DOHH2 (cell line): ENCODE data around the gene AKAP7.

Experiments used
- H3F3A ChIP-seq: fragments of 200-600 bp; sonication (generic), shearing (Covaris generic); 2 replicates; pipeline ENCODE4 v1.6.0; 2016; ENCODE audit warnings: antibody characterized with exemption, mild to moderate bottlenecking; ENCODE audit not compliant: control insufficient read depth, insufficient read depth
- H3K27ac ChIP-seq: fragments of 200-600 bp; sonication (generic); 2 replicates; pipeline ENCODE4 v1.5.1; 2014; ENCODE audit warnings: low read depth, mild to moderate bottlenecking, low read length, moderate library complexity
- H3K27me3 ChIP-seq: fragments of 200-600 bp; sonication (generic); 2 replicates; pipeline ENCODE4 v1.6.1; 2014; ENCODE audit warnings: mild to moderate bottlenecking, low read length, mixed read lengths; ENCODE audit not compliant: control insufficient read depth
- H3K36me3 ChIP-seq: fragments of 200-600 bp; sonication (generic); 2 replicates; pipeline ENCODE4 v1.6.1; 2014; ENCODE audit warnings: mild to moderate bottlenecking, low read length, moderate library complexity, mixed read lengths; ENCODE audit not compliant: control insufficient read depth
- H3K4me1 ChIP-seq: fragments of 200-600 bp; sonication (generic); 2 replicates; pipeline ENCODE4 v1.6.1; 2014; ENCODE audit warnings: mild to moderate bottlenecking, low read length, mixed read lengths; ENCODE audit not compliant: control insufficient read depth
- H3K4me2 ChIP-seq: fragments of 200-600 bp; sonication (generic); 2 replicates; pipeline ENCODE4 v1.6.0; 2014; ENCODE audit warnings: mild to moderate bottlenecking, low read length, moderate library complexity
- H3K4me3 ChIP-seq: fragments of 200-600 bp; sonication (generic); 2 replicates; pipeline ENCODE4 v1.5.1; 2014; ENCODE audit warnings: mild to moderate bottlenecking, low read length, mixed read lengths
- H3K79me2 ChIP-seq: fragments of 200-600 bp; sonication (generic); 2 replicates; pipeline ENCODE4 v1.6.1; 2014; ENCODE audit warnings: mild to moderate bottlenecking, low read length, mixed read lengths; ENCODE audit not compliant: control insufficient read depth
- H3K9me2 ChIP-seq: fragments of 200-600 bp; sonication (generic); replicated peaks from 2 replicates; pipeline ENCODE4 v1.6.1; 2014; ENCODE audit warnings: mild to moderate bottlenecking, low read length, mixed read lengths; ENCODE audit not compliant: control insufficient read depth
- H3K9me3 ChIP-seq: fragments of 200-600 bp; sonication (generic); 2 replicates; pipeline ENCODE4 v1.6.1; 2014; ENCODE audit warnings: antibody characterized with exemption, low read length, mixed read lengths; ENCODE audit not compliant: control insufficient read depth, insufficient read depth
- H4K20me1 ChIP-seq: fragments of 200-600 bp; sonication (generic); 2 replicates; pipeline ENCODE4 v1.6.0; 2014; ENCODE audit warnings: low read depth, mild to moderate bottlenecking, antibody characterized with exemption, low read length, moderate library complexity; ENCODE audit not compliant: control insufficient read depth, insufficient read depth
- EZH2phosphoT487 ChIP-seq: fragments of 200-600 bp; sonication (generic); IDR thresholded peaks from 2 replicates; pipeline ENCODE4 v1.6.1; 2017; ENCODE audit warnings: borderline replicate concordance, mild to moderate bottlenecking, antibody characterized with exemption, low read length, moderate library complexity, mixed read lengths
- TF ChIP-seq, protein P1 (sequence below): fragments of 200-600 bp; sonication (generic); IDR thresholded peaks from one replicate; pipeline ENCODE4 v1.5.1; 2014; ENCODE audit warnings: antibody characterized with exemption, mild to moderate bottlenecking, low read depth, low read length; ENCODE audit not compliant: poor library complexity, severe bottlenecking

AKAP7 gene

DNA sequence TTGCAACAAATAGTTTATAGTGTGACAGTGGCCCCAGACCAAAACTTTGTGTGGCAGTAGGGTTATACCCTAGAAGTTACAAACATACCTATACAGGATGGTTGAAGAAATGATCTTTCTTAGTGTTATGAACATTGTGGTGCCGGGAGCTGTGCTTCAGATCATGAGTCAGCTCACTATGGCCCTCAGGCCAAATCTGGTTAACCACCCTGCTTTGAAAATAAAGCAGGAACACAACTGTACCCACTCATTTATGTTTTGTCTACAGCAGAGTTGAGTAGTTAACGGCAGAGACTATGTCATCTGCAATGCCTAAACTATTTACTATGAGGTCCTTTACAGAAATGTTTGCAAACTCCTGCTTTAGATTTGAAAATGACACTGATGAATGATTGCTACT lies 24.3 kb downstream of the AKAP7 start:
- Histone ChIP-seq H3K36me3 (no peaks in the 10 kb centered on the region), H3K27ac (no peak overlapping the region), H3K4me1 (no peaks in the 10 kb centered on the region), H3K9me3 (no peaks in the 10 kb centered on the region), H3K4me2 (no peak overlapping the region), H3K79me2 (no peaks in the 10 kb centered on the region), H4K20me1 (no peaks in the 10 kb centered on the region), H3K27me3 (no peaks in the 10 kb centered on the region), H3F3A (no peaks in the 10 kb centered on the region), H3K4me3 (no peak overlapping the region), H3K9me2 (no peaks in the 10 kb centered on the region)
- TF ChIP-seq, protein P1, sequence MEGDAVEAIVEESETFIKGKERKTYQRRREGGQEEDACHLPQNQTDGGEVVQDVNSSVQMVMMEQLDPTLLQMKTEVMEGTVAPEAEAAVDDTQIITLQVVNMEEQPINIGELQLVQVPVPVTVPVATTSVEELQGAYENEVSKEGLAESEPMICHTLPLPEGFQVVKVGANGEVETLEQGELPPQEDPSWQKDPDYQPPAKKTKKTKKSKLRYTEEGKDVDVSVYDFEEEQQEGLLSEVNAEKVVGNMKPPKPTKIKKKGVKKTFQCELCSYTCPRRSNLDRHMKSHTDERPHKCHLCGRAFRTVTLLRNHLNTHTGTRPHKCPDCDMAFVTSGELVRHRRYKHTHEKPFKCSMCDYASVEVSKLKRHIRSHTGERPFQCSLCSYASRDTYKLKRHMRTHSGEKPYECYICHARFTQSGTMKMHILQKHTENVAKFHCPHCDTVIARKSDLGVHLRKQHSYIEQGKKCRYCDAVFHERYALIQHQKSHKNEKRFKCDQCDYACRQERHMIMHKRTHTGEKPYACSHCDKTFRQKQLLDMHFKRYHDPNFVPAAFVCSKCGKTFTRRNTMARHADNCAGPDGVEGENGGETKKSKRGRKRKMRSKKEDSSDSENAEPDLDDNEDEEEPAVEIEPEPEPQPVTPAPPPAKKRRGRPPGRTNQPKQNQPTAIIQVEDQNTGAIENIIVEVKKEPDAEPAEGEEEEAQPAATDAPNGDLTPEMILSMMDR = no peak
- TF ChIP-seq EZH2phosphoT487 = no peak

DNA sequence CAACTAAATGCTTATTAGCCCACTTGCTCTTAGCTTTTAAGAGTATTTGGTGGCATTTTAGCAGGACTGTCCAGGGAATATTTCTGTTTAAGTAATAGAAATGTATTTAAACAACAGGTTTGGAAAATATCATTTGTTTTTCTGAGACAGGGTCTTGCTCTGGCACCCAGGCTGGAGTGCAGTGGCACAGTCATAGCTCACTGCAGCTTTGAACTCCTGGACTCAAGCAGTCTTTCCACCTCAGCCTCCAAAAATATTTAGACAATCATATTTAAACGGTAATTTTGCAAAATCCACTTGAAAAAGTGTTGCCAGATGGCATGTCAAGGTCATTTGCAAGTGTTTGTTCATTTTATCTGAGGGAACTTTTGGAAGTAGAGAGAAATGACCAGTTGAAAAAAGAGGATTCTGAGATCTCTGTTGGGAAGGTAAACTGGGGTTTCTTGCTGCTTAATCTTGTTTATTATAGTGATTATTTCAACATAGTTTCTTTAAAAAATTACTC lies 25.0 kb downstream of the AKAP7 start:
- Histone ChIP-seq H3K79me2 (no peaks in the 10 kb centered on the region), H3K27ac (no peak overlapping the region), H3K9me3 (no peaks in the 10 kb centered on the region), H3K9me2 (no peaks in the 10 kb centered on the region), H3K4me2 (no peak overlapping the region), H3K27me3 (no peaks in the 10 kb centered on the region), H3K36me3 (no peaks in the 10 kb centered on the region), H3K4me1 (no peaks in the 10 kb centered on the region), H4K20me1 (no peaks in the 10 kb centered on the region), H3F3A (no peaks in the 10 kb centered on the region), H3K4me3 (no peak overlapping the region)
- TF ChIP-seq, protein P1 = no peak
- TF ChIP-seq EZH2phosphoT487 = no peak

DNA sequence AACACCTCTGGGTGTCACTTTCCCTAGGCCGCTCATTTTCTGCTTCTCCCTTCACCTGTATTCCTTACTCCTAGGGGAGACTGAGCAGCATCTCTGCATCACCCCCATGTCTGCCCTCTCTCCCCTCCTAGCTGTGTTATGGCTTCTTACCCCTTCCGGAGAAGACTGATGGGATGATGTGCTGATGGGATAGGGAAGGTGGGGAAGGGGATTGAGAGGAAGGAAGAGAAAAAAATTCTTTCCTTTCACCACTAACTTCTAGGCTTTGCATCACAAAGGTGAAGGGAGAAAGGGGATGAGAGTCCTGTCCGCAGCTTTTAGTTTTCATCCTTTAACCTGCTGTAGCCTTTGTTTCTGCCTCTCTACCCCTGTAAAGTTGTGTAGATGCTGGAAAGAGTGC lies 26.7 kb downstream of the AKAP7 start:
- TF ChIP-seq, protein P1 = no peak
- no peak for TF ChIP-seq EZH2phosphoT487
- Histone ChIP-seq H3F3A (no peaks in the 10 kb centered on the region), H4K20me1 (no peaks in the 10 kb centered on the region), H3K27ac (no peak overlapping the region), H3K9me3 (no peaks in the 10 kb centered on the region), H3K27me3 (no peaks in the 10 kb centered on the region), H3K9me2 (no peaks in the 10 kb centered on the region), H3K79me2 (no peaks in the 10 kb centered on the region), H3K36me3 (no peaks in the 10 kb centered on the region), H3K4me2 (no peak overlapping the region), H3K4me1 (no peaks in the 10 kb centered on the region), H3K4me3 (no peak overlapping the region)

DNA sequence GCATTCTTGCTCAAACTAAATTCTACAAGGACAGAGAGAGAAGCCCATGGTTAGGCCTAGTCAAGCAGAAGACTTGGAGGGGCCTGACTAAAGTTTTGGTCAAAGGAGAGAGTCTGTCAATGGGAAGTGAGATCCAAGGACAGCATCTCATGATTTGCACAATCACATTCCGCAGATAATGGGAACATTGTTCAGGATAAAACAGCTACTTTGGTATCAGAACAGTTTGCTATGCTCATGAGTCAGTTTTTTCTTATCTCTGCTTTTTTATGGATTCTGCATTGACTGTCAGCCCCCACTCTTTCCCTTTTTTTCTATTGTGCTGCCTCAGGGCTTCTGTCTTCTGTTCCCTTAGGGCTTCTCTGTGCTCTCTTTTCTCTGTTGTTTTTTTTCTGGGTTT lies 28.6 kb downstream of the AKAP7 start:
- no peaks in the 10 kb centered on the region for H3K27me3 ChIP-seq
- no peak overlapping the region for H3K4me2 ChIP-seq

More for the DNA sequence above, 28.6 kb downstream of the AKAP7 start:
- Histone ChIP-seq H3K27ac (no peak overlapping the region), H3K4me3 (no peak overlapping the region), H3K9me2 (no peaks in the 10 kb centered on the region), H3K9me3 (no peaks in the 10 kb centered on the region), H3K4me1 (no peaks in the 10 kb centered on the region), H3K36me3 (no peaks in the 10 kb centered on the region), H3F3A (no peaks in the 10 kb centered on the region), H4K20me1 (no peaks in the 10 kb centered on the region), H3K79me2 (no peaks in the 10 kb centered on the region)
- TF ChIP-seq EZH2phosphoT487 = no peak
